HEK293 (cell line): ENCODE results near the gene EXD3.

ENCODE experiments used
- CTCF ChIA-PET: fragments of 350-600 bp; formaldehyde crosslinking; extraction: SDS; loops from one replicate; lab custom pipeline; 2021; ENCODE audit warnings: antibody characterized with exemption; lab: Yijun Ruan, JAX
- POLR2A ChIA-PET: fragments of 300-600 bp; formaldehyde crosslinking; extraction: SDS; loops from one replicate; lab custom pipeline; 2020; ENCODE audit warnings: antibody characterized with exemption, inconsistent platforms; lab: Yijun Ruan, JAX
- H3K27ac ChIP-seq: fragments of 200-500 bp; sonication (Bioruptor generic); 2 replicates; pipeline ENCODE4 v1.5.1; 2014; ENCODE audit warnings: low read depth, low read length, control low read depth, inconsistent platforms; ENCODE audit errors: extremely low read depth
- H3K36me3 ChIP-seq, 2 experiments: fragments of 200-500 bp in 1 of 2; sonication (Bioruptor generic) in 1 of 2; 1 replicate in 1 of 2; 2 replicates in 1 of 2; pipeline ENCODE4 v1.5.1; 2014 to 2017; ENCODE audit warnings: inconsistent platforms in 2 of 2, low read length in 2 of 2; ENCODE audit not compliant: control insufficient read depth in 2 of 2, insufficient read depth in 1 of 2
- H3K4me1 ChIP-seq: fragments of 200-500 bp; sonication (Bioruptor generic); 2 replicates; pipeline ENCODE4 v1.5.1; 2014; ENCODE audit warnings: mild to moderate bottlenecking, low read length, inconsistent platforms; ENCODE audit not compliant: control insufficient read depth, insufficient read depth
- H3K4me3 ChIP-seq: 2 replicates; pipeline ENCODE4 v1.5.1; 2011; ENCODE audit warnings: low read depth, mild to moderate bottlenecking, control low read depth, low read length, moderate library complexity
- H3K9me3 ChIP-seq: fragments of 200-500 bp; sonication (Bioruptor generic); 2 replicates; pipeline ENCODE4 v1.5.1; 2014; ENCODE audit warnings: low read depth, low read length, inconsistent platforms; ENCODE audit not compliant: control insufficient read depth, insufficient read depth
- BCL11B ChIP-seq: fragments of 450-650 bp; formaldehyde crosslinking; IDR thresholded peaks from 2 replicates; pipeline ENCODE4 v1.5.1; 2016; ENCODE audit warnings: low read depth, missing biosample characterization, missing genetic modification characterization
- KLF1 ChIP-seq: fragments of 450-650 bp; formaldehyde crosslinking; IDR thresholded peaks from 2 replicates; pipeline ENCODE4 v1.5.1; 2016; ENCODE audit warnings: missing biosample characterization, missing genetic modification characterization
- KLF8 ChIP-seq: fragments of 450-650 bp; formaldehyde crosslinking; IDR thresholded peaks from 2 replicates; pipeline ENCODE4 v1.5.1; 2016; ENCODE audit warnings: missing biosample characterization, missing genetic modification characterization
- ZEB2 ChIP-seq: fragments of 450-650 bp; formaldehyde crosslinking; IDR thresholded peaks from 2 replicates; pipeline ENCODE4 v1.5.1; 2016; ENCODE audit warnings: missing biosample characterization, missing genetic modification characterization
- ZFHX2 ChIP-seq: fragments of 450-650 bp; formaldehyde crosslinking; conservative IDR thresholded peaks from 2 replicates; pipeline ENCODE4 v1.5.1; 2016; ENCODE audit warnings: missing biosample characterization, missing genetic modification characterization
- ZFP69B ChIP-seq: fragments of 450-650 bp; formaldehyde crosslinking; IDR thresholded peaks from 2 replicates; pipeline ENCODE4 v1.5.1; 2016; ENCODE audit warnings: missing biosample characterization, missing genetic modification characterization
- ZNF2 ChIP-seq: fragments of 450-650 bp; formaldehyde crosslinking; IDR thresholded peaks from 2 replicates; pipeline ENCODE4 v1.5.1; 2016; ENCODE audit warnings: missing biosample characterization, missing genetic modification characterization
- ZNF302 ChIP-seq: fragments of 450-650 bp; formaldehyde crosslinking; IDR thresholded peaks from 2 replicates; pipeline ENCODE4 v1.5.1; 2016; ENCODE audit warnings: missing biosample characterization, missing genetic modification characterization, low read depth
- ZNF335 ChIP-seq: fragments of 450-650 bp; formaldehyde crosslinking; conservative IDR thresholded peaks from 2 replicates; pipeline ENCODE4 v1.5.1; 2016; ENCODE audit warnings: missing biosample characterization, missing genetic modification characterization
- ZNF354C ChIP-seq: fragments of 450-650 bp; formaldehyde crosslinking; IDR thresholded peaks from 2 replicates; pipeline ENCODE4 v1.5.1; 2016; ENCODE audit warnings: missing biosample characterization, missing genetic modification characterization, low read depth, borderline replicate concordance
- ZNF366 ChIP-seq: fragments of 450-650 bp; formaldehyde crosslinking; conservative IDR thresholded peaks from 2 replicates; pipeline ENCODE4 v1.5.1; 2016; ENCODE audit warnings: missing biosample characterization, missing genetic modification characterization
- ZNF521 ChIP-seq: fragments of 450-650 bp; formaldehyde crosslinking; IDR thresholded peaks from 2 replicates; pipeline ENCODE4 v1.5.1; 2017; ENCODE audit warnings: missing biosample characterization, mild to moderate bottlenecking, missing genetic modification characterization
- ZNF654 ChIP-seq: fragments of 450-650 bp; formaldehyde crosslinking; IDR thresholded peaks from 2 replicates; pipeline ENCODE4 v1.5.1; 2016; ENCODE audit warnings: low read depth, missing biosample characterization, missing genetic modification characterization
- ZNF777 ChIP-seq: fragments of 450-650 bp; formaldehyde crosslinking; IDR thresholded peaks from 2 replicates; pipeline ENCODE4 v1.5.1; 2017; ENCODE audit warnings: missing biosample characterization, missing genetic modification characterization, borderline replicate concordance
- ZXDB ChIP-seq: fragments of 450-650 bp; formaldehyde crosslinking; IDR thresholded peaks from 2 replicates; pipeline ENCODE4 v1.5.1; 2016; ENCODE audit warnings: missing biosample characterization, missing genetic modification characterization
- TF ChIP-seq, protein P1 (sequence below): fragments of 450-650 bp; formaldehyde crosslinking; conservative IDR thresholded peaks from 2 replicates; pipeline ENCODE4 v1.5.1; 2016; ENCODE audit warnings: low read depth, missing biosample characterization, missing genetic modification characterization
- TF ChIP-seq, protein P2 (sequence below): fragments of 450-650 bp; formaldehyde crosslinking; IDR thresholded peaks from 2 replicates; pipeline ENCODE4 v1.5.1; 2016; ENCODE audit warnings: missing biosample characterization, missing genetic modification characterization
- TF ChIP-seq, protein P3 (sequence below): fragments of 450-650 bp; formaldehyde crosslinking; IDR thresholded peaks from 2 replicates; pipeline ENCODE4 v1.5.1; 2017; ENCODE audit warnings: missing biosample characterization, missing genetic modification characterization
- TF ChIP-seq, protein P4 (sequence below): fragments of 450-650 bp; formaldehyde crosslinking; IDR thresholded peaks from 2 replicates; pipeline ENCODE4 v1.5.1; 2016; ENCODE audit warnings: missing biosample characterization, missing genetic modification characterization
- TF ChIP-seq, protein P5 (sequence below): fragments of 450-650 bp; formaldehyde crosslinking; IDR thresholded peaks from 2 replicates; pipeline ENCODE4 v1.5.1; 2016; ENCODE audit warnings: missing biosample characterization, missing genetic modification characterization
- TF ChIP-seq, protein P6 (sequence below): fragments of 450-650 bp; formaldehyde crosslinking; IDR thresholded peaks from 2 replicates; pipeline ENCODE4 v1.5.0; 2017; ENCODE audit warnings: missing biosample characterization, missing genetic modification characterization, borderline replicate concordance

Gene EXD3

DNA sequence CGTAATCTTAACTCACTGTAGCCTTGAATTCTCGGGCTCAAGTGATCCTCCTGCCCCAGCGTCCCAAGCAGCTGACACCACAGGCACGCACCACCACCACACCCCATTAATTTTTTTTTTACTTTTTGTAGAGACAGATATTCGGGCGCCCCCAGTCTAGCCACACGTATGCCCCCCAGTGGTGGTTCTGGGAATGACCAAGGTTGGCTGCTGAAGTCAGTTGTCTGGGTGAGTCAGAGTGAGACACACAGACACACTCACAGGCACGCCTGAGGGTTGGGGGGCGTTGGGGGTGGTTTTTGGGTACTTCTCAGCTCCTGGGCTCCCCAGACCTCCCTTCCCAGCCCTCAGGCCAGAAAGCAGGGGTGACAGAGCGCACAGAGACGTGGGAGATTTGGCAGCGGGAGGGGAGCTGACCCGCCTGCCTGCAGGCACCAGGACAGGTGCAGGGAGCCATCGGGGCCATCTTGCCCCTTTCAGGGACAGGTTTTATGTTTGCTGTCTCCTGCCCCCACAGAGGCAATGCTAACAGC lies 22.4 kb upstream of the EXD3 start:
- ChIA-PET POLR2A (interaction anchor here (0.6 to 1.7 kb wide), 4 partner anchors 14 to 203 kb away, joined by 3 to 4 read pairs (median 4); partner anchors contain the start of genes EXD3, NOXA1 and NSMF), CTCF (interaction anchor here (0.6 to 4.2 kb wide), 24 partner anchors 8 to 1544 kb away, joined by 3 to 19 read pairs (median 4); partner anchors contain the start of genes EXD3 and NOXA1)
- H3K4me1 ChIP-seq, result no peaks in the 10 kb centered on the region
- H3K9me3 ChIP-seq, result no peaks in the 10 kb centered on the region
- no peak overlapping the region for H3K27ac ChIP-seq
- H3K36me3 ChIP-seq, result peaks cover 0 to 18% of the 10 kb centered on the region in 2 experiments; a peak in 2 of 3 replicates
- H3K4me3 ChIP-seq, result no peak overlapping the region
- TF ChIP-seq, protein P1, sequence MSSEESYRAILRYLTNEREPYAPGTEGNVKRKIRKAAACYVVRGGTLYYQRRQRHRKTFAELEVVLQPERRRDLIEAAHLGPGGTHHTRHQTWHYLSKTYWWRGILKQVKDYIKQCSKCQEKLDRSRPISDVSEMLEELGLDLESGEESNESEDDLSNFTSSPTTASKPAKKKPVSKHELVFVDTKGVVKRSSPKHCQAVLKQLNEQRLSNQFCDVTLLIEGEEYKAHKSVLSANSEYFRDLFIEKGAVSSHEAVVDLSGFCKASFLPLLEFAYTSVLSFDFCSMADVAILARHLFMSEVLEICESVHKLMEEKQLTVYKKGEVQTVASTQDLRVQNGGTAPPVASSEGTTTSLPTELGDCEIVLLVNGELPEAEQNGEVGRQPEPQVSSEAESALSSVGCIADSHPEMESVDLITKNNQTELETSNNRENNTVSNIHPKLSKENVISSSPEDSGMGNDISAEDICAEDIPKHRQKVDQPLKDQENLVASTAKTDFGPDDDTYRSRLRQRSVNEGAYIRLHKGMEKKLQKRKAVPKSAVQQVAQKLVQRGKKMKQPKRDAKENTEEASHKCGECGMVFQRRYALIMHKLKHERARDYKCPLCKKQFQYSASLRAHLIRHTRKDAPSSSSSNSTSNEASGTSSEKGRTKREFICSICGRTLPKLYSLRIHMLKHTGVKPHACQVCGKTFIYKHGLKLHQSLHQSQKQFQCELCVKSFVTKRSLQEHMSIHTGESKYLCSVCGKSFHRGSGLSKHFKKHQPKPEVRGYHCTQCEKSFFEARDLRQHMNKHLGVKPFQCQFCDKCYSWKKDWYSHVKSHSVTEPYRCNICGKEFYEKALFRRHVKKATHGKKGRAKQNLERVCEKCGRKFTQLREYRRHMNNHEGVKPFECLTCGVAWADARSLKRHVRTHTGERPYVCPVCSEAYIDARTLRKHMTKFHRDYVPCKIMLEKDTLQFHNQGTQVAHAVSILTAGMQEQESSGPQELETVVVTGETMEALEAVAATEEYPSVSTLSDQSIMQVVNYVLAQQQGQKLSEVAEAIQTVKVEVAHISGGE (tag by site-specific recombination), result no peak
- no peak for TF ChIP-seq ZFP69B
- TF ChIP-seq, protein P2, sequence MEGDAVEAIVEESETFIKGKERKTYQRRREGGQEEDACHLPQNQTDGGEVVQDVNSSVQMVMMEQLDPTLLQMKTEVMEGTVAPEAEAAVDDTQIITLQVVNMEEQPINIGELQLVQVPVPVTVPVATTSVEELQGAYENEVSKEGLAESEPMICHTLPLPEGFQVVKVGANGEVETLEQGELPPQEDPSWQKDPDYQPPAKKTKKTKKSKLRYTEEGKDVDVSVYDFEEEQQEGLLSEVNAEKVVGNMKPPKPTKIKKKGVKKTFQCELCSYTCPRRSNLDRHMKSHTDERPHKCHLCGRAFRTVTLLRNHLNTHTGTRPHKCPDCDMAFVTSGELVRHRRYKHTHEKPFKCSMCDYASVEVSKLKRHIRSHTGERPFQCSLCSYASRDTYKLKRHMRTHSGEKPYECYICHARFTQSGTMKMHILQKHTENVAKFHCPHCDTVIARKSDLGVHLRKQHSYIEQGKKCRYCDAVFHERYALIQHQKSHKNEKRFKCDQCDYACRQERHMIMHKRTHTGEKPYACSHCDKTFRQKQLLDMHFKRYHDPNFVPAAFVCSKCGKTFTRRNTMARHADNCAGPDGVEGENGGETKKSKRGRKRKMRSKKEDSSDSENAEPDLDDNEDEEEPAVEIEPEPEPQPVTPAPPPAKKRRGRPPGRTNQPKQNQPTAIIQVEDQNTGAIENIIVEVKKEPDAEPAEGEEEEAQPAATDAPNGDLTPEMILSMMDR, result peak; percentile 85
- no peak for TF ChIP-seq ZNF777 (tag by site-specific recombination)
- TF ChIP-seq ZNF2, result peak; percentile 67; the same call in 1 of the 2 replicates
- TF ChIP-seq ZNF302 (tag by site-specific recombination), result no peak
- TF ChIP-seq ZNF521, result no peak
- peak; percentile 51; the same call in 1 of the 2 replicates for TF ChIP-seq ZNF335 (tag by site-specific recombination)
- TF ChIP-seq, protein P3, sequence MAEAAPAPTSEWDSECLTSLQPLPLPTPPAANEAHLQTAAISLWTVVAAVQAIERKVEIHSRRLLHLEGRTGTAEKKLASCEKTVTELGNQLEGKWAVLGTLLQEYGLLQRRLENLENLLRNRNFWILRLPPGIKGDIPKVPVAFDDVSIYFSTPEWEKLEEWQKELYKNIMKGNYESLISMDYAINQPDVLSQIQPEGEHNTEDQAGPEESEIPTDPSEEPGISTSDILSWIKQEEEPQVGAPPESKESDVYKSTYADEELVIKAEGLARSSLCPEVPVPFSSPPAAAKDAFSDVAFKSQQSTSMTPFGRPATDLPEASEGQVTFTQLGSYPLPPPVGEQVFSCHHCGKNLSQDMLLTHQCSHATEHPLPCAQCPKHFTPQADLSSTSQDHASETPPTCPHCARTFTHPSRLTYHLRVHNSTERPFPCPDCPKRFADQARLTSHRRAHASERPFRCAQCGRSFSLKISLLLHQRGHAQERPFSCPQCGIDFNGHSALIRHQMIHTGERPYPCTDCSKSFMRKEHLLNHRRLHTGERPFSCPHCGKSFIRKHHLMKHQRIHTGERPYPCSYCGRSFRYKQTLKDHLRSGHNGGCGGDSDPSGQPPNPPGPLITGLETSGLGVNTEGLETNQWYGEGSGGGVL, result peak; percentile 62
- peak; percentile 49; the same call in 1 of the 2 replicates for TF ChIP-seq ZEB2 (tag by site-specific recombination)
- 0 out of 2 replicates have a peak, but pooled peaks have one; percentile 28 for TF ChIP-seq BCL11B
- TF ChIP-seq KLF1 (tag by site-specific recombination), result peak; percentile 39; the same call in 1 of the 2 replicates
- no peak for TF ChIP-seq ZNF354C (tag by site-specific recombination)
- TF ChIP-seq KLF8 (tag by site-specific recombination), result peak; percentile 55
- TF ChIP-seq, protein P4, sequence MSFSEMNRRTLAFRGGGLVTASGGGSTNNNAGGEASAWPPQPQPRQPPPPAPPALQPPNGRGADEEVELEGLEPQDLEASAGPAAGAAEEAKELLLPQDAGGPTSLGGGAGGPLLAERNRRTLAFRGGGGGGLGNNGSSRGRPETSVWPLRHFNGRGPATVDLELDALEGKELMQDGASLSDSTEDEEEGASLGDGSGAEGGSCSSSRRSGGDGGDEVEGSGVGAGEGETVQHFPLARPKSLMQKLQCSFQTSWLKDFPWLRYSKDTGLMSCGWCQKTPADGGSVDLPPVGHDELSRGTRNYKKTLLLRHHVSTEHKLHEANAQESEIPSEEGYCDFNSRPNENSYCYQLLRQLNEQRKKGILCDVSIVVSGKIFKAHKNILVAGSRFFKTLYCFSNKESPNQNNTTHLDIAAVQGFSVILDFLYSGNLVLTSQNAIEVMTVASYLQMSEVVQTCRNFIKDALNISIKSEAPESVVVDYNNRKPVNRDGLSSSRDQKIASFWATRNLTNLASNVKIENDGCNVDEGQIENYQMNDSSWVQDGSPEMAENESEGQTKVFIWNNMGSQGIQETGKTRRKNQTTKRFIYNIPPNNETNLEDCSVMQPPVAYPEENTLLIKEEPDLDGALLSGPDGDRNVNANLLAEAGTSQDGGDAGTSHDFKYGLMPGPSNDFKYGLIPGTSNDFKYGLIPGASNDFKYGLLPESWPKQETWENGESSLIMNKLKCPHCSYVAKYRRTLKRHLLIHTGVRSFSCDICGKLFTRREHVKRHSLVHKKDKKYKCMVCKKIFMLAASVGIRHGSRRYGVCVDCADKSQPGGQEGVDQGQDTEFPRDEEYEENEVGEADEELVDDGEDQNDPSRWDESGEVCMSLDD, result peak; percentile 85; the same call in 1 of the 2 replicates
- TF ChIP-seq ZXDB, result 0 out of 2 replicates have a peak, but pooled peaks have one; percentile 41
- TF ChIP-seq ZNF654 (tag by site-specific recombination), result peak; percentile 62
- TF ChIP-seq, protein P5, sequence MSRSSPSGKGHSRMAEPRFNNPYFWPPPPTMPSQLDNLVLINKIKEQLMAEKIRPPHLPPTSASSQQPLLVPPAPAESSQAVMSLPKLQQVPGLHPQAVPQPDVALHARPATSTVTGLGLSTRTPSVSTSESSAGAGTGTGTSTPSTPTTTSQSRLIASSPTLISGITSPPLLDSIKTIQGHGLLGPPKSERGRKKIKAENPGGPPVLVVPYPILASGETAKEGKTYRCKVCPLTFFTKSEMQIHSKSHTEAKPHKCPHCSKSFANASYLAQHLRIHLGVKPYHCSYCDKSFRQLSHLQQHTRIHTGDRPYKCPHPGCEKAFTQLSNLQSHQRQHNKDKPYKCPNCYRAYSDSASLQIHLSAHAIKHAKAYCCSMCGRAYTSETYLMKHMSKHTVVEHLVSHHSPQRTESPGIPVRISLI (tag by site-specific recombination), result peak; percentile 85; the same call in 1 of the 2 replicates
- TF ChIP-seq ZFHX2 (tag by site-specific recombination), result peak; percentile 11; the same call in 1 of the 2 replicates
- no peak for TF ChIP-seq ZNF366 (tag by site-specific recombination)
- TF ChIP-seq, protein P6, sequence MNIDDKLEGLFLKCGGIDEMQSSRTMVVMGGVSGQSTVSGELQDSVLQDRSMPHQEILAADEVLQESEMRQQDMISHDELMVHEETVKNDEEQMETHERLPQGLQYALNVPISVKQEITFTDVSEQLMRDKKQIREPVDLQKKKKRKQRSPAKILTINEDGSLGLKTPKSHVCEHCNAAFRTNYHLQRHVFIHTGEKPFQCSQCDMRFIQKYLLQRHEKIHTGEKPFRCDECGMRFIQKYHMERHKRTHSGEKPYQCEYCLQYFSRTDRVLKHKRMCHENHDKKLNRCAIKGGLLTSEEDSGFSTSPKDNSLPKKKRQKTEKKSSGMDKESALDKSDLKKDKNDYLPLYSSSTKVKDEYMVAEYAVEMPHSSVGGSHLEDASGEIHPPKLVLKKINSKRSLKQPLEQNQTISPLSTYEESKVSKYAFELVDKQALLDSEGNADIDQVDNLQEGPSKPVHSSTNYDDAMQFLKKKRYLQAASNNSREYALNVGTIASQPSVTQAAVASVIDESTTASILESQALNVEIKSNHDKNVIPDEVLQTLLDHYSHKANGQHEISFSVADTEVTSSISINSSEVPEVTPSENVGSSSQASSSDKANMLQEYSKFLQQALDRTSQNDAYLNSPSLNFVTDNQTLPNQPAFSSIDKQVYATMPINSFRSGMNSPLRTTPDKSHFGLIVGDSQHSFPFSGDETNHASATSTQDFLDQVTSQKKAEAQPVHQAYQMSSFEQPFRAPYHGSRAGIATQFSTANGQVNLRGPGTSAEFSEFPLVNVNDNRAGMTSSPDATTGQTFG, result no peak
